Colon (tissue), 2 donors: ENCODE results near the gene CEP162.
A peak's percentile ranks its signal among the peaks of the same experiment; 100 is the strongest.
"Not testable (repeated sequence)": the region's sequence is repeated elsewhere in the genome, so short reads cannot be mapped to it uniquely, and the experiment has no call there.

Source experiments
- FAIRE-seq: peaks from 2 replicates; lab custom pipeline; 2012; peaks lifted over from hg19 to GRCh38; lab: Jason Lieb, UNC
- donor health status: control.
- donor health status: control.

Gene CEP162

DNA sequence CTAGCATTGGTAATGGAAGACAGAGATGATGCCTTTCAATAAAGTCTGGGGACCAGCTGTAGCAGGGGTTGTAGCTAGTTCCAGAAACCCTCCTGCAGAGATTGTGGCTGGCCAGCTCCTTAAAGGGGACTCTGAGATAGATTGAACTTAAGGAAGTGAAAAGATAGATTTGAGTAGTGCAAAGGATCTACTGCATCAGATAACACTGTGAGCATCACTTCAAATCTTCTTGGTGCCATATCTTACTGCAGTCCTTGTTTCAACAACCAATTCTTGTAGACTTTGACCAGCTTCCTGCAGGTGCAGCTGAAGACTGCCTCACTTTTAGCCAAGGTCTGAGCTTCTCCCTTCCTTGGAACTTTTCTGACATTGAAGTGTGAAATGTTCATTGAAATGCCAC lies 14.8 kb upstream of the CEP162 start:
- FAIRE-seq, result no peak

DNA sequence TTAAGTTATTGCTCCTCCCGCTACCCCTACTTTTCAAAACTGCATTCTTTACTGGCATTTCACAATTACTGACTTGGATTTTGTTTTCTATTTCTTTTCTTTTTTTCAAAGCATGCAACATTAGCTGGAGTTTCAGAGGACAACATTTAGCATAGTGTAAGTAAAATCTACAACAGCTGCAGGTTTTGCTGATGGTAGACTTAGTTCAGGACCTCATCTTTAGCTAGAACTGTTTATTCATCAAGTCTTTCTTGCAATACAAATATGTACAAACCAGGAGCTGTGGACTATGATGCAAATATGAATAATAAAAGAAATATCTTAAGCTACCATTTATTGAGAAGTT lies 728 bp upstream of the CEP162 start:
- FAIRE-seq, result no peak

DNA sequence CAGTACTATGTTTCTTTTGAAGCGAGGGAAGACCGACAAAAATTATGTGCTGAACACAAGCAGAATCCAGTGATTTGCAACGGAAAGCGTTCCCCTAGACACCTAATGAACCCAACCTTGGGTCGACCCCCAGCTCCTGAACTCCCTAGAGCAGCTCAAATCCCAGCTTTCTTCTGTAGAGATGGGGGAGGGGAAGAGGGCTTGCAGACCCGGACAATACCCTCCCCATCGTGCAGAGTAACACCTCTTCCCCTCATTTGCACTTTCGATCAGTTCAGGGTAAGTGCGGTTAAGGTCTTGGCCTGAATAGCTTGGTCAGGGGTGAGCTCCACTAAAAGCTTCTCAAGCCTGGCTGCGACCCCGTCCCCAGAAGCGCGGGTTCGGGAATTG lies 404 bp downstream of the CEP162 start:
- FAIRE-seq, result no peak

DNA sequence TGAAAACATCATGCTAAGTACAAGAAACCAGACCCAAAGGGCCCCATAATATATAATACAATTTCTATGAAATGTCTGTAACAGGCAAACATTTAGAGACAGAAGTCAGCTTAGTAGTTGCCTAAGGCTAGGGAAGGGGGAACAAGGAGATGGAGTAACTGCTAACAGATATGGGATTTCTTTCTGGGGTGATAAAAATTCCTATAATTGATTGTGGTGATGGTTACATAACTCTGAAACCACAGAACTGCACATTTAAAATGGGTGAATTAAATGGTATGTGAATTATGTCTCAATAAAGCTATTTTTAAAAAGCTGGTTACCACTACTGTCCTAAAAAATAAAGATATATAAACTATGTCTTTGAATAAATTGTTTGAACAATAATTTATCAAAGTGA lies 3.2 kb downstream of the CEP162 start:
- no peak for FAIRE-seq

DNA sequence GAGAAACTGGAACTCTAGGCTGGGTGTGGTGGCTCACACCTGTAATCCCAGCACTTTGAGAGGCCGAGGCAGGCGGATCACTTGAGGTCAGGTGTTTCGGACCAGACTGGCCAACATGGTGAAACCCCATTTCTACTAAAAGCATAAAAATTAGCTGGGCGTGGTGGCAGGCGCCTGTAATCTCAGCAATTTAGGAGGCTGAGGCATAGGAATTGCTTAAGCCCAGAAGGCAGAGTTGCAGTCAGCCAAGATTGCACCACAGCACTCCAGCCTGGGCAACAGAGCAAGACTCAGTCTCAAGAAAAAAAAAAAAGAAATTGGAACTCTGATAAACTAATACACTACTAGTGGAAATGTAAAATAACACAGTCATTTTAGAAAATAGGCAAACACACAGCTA lies 3.8 kb downstream of the CEP162 start:
- not testable (repeated sequence) for FAIRE-seq

DNA sequence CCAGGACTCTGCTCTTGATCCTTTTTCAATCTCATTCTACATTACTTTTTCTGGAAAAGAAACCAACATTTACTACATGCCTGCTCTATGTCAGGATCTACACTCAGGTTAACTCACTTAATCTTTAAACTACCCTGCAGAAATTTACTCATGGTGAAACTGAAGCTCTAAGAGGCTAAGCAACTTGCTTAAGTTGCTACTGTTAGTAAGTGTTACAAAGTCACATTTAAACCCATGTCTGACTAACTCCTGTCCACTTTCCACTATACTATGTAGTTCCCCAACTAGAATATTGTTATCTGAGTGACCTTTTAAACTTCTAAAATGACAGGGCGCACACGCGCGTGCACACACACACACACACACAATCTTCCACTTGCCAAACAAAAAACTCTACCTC lies 5.0 kb downstream of the CEP162 start:
- FAIRE-seq, result no peak

DNA sequence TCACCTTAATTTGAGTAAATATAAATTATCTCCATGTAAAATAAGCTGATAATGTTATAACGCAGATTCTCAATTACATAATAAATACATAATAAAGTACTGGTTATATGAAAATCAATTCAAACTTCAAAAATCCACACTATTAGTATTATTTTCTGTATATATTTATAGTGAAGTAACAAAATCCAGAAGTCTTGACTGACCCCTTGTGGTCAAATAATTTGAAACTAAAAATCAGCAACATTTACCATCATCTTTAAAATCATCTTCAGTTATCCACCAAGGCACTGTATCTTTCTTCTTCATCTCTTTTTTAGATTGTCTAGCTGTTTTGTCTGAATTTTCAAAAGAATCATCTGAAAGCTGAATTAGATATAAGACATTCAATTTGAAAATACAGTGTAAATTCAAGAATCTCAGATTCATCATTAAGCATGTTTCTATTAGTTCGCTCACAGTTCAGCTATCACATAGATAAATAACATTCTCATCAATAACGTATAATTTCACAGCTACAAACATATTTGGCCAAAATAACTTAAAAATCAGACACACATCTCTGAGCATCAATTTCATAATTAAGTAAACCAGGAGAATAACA lies 6.5 kb downstream of the CEP162 start:
- peak; percentile 90 for FAIRE-seq

DNA sequence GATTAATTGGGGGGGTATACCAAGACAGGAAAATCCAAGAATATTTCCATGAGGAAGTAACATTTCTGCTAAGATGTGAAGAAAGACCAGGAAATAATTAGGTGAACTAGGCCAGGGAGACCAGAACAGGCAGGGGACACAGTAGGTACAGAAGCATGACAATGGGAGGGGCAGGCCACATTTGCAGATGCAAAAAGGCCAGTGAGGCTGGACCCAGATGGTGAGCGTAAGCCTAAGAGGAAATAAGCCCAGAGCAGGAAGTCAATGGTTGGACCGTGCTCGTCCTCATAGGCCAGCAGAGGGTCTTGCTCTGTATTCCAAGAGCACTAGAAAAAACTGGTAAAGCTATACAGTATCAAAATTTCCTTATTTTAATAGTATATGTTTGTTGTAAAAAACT lies 9.4 kb downstream of the CEP162 start:
- FAIRE-seq, result no peak

DNA sequence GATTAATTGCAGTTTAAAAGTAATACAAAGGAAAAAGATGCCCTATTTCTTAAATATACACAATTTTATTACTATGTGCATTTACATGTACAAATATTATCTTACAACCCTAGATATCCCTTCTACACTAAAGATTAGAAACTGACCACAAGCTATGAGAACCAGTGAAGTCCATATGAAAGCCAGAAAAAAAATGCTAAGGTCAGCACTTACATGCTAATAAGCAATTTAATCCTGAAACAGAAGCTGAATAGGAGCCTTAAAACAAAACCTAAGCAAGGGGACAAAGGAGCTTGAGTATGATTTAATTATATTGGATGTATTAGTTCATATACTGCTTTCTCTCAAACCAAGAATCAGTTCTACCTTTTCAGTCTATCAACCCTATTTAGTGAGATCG lies 14.2 kb downstream of the CEP162 start:
- no peak for FAIRE-seq

DNA sequence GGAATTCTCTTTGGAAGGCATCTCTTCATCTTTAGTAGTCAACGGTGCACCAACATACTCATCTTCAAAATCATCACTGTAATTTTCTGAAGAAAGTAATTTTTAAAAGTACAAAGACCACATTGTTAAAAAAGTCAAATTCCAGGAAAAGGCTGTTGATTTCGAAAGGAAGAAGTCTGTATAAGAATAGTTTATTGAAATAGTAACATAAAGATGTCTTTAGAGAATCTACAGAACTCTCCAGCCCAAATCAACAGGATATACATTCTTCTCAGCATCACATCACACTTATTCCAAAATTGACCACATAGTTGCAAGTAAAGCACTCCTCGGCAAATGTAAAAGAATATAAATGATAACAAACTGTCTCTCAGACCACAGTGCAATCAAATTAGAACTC lies 23.4 kb downstream of the CEP162 start:
- FAIRE-seq, result no peak

DNA sequence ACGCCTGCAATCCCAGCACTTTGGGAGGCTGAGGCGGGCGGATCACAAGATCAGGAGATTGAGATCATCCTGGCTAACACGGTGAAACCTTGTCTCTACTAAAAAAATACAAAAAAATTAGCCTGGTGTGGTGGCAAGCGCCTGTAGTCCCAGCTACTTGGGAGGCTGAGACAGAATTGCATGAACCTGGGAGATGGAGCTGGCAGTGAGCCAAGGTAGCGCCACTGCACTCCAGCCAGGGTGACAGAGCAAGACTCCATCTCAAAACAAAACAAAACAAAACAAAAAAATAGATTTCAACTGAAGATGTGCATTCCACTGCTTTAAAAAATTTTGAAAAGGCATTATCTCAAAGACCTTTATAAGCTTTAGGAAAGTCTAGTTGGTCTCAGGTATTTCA lies 27.5 kb downstream of the CEP162 start:
- not testable (repeated sequence) for FAIRE-seq

DNA sequence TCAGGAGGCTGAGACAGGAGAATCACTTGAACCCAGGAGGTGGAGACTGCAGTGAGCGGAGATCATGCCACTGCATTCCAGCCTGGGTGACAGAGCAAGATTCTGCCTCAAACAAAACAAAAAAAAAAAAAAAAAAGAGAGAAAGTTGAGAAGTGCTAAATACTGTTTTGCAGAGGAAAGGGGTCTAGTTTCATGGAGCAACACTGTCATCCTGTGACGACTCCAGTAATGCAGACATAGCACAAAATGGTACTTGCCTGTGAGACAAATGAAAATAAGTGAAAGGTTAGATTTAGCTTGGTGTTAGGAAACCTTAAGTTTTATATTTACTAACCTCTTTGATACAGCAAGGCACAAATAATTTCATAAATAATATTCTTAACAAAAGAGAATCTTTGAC lies 29.7 kb downstream of the CEP162 start:
- no peak for FAIRE-seq

DNA sequence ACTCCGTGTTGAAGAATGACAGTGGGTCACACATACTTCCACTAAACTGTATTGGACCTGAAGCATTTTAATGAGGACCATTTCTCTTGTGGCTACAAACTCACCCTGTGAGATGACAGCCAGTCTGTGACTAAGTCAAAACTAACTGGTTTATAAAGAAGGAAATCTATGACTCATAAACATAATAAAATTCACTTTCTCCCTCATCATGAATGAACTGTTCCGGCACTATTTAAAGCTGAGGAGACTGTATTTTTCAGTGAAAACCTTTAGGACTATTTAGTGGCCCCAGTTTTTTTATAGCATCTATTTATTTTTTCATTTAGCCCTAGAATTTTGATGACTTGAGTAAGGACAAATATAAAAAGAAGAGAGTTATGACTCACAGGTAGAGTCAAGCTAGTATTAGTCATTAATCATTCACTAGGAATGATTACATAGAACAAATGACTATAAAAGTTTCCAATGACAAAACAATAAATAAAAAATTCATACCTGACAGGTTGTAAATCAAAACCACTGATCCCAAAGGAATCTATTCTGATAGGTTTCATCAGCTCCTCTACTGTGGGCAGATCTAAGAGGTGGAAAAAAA lies 34.2 kb downstream of the CEP162 start:
- FAIRE-seq, result no peak

DNA sequence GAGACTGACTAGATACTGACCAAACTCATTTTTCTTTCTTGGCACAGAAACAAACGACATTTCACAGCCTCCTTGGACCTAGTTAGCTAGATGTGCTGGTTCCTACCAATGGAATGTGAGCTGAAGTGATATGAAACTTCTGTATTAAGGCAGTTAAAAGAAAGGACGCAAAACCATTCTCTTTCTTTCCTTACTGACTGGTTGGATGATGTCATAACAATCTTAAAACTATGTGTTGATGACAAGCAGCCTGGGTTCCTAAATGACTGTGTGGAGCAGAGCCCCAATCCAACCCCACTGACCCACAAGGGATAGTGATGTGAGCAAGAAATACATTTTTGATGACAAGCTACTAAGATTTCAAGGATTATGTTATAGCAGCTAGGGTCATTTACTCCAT lies 35.6 kb downstream of the CEP162 start:
- FAIRE-seq, result no peak

DNA sequence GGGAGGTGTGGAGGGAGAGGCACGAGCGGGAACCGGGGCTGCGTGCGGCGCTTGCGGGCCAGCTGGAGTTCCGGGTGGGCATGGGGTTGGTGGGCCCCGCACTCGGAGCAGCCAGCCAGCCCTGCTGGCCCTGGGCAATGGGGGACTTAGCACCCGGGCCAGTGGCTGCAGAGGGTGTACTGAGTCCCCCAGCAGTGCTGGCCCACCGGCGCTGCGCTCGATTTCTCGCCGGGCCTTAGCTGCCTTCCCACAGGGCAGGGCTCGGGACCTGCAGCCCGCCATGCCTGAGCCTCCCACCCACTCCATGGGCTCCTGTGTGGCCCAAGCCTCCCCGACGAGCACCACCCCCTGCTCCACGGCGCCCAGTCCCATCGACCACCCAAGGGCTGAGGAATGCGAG lies 38.1 kb downstream of the CEP162 start:
- not testable (repeated sequence) for FAIRE-seq

DNA sequence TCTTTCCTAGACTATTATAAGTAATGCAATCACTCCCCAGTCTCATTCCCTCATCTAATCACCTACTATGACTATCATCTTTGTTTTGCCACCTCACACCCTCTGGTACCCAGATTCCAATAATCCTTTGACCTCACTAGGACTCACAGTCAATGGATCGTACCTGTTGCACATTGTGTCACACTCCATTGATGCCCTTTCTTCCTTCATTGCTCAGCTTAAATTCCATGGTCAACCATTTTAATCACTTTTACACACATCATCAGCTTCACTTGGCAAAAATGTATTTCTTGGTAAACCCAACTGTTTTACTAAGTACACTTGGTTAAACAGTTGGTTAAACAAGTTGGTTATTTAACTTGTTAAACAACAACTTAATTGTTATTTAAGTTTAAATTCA lies 44.0 kb downstream of the CEP162 start:
- no peak for FAIRE-seq

DNA sequence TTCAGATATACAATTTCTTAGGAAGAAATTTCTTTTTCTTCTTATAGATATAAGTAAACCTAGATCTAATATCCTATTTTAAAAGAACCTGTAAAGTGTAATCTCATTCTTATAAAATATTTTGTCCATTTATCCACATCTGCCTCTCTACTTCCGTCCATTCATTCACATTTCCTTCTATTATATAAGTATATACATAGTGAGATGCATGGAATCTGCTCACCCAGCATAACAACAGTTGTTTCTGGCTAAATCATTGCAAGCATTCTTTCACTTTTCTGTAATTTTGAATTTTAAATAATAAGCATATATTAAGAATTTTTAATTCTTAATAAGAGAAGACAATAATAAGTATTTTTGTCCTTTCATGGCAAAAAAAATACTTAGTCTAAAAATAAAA lies 45.4 kb downstream of the CEP162 start:
- FAIRE-seq, result no peak

DNA sequence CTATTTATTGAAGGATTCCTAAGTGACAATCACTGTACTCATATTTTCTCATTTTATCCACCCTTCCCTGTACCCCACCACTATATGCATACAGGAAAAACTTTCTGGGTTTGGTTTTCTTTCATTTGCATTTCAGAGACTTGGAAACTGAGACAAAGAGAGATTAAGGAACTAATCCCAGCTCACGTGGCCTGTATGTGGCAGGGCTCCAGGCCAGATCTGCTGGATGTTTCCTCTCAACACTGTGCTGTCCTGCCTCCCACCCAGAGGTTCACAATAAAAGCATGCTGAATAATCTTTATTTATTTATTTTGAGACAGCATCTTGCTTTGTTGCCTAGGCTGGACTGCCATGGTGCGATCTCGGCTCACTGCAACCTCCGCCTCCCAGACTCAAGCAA lies 50.2 kb downstream of the CEP162 start:
- FAIRE-seq, result no peak

DNA sequence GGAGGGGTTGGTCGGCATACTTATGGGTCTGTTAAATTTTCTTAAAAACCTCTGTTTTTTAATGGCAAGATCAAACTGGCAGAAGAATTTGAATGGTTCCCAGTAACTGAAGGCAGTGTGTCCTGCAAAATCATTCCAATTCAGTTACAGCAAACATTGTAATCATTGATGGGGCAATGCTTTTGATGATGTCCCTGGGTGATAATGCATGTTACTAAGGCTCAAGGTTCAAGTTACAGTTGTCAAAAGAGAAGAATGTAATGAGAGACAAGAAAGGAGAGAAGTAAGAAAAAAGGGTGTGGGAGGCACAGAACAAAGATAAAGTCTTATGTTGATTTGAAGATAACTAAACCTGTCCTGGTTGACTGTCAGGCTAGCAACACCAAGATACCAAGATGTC lies 54.9 kb downstream of the CEP162 start:
- FAIRE-seq, result no peak

DNA sequence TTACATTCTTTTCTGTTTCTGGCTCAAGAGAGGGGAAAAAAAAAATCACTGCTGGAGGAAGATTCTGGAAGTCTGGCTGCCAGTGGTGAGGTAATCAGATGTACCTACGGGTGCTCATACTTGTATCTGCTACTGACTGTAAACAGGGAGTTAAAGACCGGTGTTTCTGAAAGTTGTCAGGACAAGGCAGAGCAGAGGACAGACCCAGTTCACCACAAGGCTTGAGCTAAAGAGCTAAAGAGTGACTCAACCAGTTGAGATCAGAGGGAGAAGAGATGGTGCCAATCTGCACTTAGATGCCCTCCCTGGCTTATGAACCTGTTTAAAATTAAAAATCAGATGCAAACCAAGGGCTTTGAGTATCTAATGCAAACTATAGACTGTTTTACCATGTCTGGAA lies 55.4 kb downstream of the CEP162 start:
- no peak for FAIRE-seq

DNA sequence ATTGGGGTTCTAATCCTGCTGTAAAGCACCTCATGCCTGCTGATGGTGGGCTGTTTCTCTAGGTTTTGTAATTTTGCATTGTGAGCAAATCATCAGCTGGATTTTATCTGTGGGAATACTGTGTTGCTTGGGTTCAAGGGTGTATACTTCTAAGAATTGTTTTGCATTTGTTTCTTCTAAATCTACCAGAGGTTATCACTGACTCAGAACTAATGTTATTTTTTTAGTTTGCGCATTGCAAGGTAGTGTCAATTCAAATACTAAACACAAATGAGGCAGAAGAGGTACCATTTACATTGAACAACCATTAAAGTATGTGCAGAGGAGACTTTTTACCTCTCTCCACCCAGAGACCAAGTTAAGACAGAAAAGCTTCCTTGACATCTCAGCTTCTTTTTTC lies 60.0 kb downstream of the CEP162 start:
- no peak for FAIRE-seq

DNA sequence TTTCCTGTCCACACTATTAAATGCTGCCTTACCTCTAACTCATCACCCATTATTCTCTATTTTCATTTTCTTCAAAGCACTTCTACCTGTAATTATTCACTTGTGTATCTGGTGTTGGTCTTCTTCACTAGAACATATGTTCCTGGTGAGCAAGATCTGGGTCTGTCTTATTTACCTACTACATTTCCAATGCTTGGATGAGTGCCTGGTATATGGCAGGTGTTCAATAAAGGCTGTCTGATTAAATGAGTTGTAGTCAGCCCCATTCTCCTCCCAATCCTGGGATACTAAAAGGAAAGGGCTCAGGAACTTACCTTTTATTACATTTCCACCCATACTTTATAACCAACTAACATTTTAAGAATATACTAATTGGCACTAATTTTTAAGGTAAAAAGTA lies 61.0 kb downstream of the CEP162 start:
- FAIRE-seq, result no peak

DNA sequence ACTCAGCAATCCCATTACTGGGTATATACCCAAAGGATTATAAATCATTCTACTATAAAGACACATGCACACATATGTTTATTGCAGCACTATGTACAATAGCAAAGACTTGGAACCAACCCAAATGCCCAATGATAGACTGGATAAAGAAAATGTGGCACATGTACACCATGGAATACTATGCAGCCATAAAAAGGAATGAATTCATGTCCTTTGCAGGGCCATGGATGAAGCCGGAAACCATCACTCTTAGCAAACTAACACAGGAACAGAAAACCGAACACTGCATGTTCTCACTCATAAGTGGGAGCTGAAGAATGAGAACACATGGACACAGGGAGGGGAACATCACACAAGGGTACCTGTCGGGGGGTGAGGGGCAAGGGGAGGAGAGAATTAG lies 63.1 kb downstream of the CEP162 start:
- not testable (repeated sequence) for FAIRE-seq

DNA sequence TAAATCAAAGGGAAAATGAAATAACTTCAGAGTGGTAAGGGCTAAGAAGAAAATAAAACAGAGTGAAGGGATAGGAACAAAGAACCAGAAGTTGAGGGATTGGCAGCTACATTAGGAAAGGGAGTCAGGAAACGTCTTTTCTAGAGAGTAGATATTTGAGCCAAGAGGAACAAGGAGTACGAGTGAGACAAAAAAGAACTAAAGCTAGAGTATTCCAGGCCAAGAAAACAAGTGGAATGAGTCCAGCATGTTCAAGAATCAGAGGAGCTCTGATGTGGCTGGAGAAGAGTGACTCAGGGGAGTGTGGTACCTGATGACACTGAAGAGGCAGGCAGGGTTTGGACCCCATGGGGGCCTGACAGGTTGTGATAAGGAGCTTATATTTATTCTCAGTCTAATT lies 66.3 kb downstream of the CEP162 start:
- no peak for FAIRE-seq

DNA sequence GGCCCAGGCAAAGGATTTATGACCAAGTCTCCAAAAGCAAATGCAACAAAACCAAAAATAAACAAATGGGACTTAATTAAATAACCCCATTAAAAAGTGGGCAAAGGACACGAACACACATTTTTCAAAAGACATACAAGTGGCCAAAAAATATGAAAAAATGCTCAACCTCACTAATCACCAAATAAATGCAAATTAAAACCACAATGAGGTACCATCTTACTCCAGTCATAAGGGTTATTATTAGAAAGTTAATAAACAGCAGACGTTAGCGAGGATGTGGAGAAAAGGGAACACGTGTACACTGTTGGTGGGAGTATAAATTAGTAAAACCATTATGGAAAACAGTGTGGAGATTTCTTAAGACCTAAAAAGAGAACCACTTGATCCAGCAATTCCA lies 71.1 kb downstream of the CEP162 start:
- no peak for FAIRE-seq
